GM10847 (cell line): ENCODE results near the gene PHF23.

ENCODE experiments used
- POLR2A ChIP-seq: IDR thresholded peaks from 2 replicates; pipeline ENCODE4 v1.6.1; 2011; ENCODE audit not compliant: insufficient read length; ENCODE audit errors: extremely low read depth

PHF23 gene

DNA sequence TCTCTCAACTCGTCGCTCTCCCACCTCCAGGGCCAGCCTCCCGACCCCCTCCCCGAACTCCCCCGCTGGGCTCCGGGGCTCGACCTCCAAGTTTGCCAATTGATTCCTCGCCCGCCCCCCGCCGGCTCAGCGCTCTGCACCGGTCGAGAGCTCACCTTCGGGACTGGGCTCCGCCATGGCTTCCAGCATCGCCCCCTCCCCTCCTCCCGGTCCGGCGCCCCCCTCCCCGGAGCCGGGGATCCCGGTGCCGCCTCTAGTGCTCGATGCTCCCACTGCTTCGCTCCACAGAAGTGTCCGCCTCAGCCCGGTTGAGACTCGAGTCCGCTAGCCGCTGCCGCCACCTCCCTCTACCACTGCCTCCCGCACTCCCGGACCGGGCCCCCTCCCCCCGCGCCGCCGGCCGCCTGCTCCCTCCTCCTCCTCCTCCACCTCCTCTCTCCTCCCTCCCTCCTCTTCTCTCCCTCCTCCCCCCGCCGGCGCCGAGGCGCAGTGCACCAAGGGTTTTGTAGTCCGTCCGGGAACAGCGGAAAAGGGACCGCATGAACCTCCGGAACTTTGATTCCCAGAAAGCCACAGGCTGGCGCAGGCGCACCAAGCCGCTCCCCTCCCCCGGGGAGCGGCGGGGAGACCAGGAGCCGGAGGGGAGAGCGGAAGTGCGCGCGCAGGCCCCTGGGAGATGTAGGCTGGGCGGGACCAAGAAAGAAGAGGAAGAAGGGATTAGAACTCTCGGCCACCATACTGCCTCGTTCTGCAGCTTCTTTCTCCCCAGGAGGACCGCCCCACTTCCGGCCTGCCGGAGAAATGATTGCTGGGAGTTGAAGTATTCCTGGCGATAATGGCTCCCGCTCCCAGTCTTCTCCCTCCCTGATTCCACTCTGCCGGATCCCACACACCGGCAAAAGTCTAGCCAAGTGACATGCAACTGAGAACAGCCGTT lies at the start of gene PHF23:
Gene PHF23 (minus strand): TSS at position 367 of the 937 bp plus-strand sequence. CDS start 178 bp downstream, at position 189.
- peak; percentile 22 for TF ChIP-seq POLR2A

- TF ChIP-seq POLR2A: no peak
These were observed 46.4 kb upstream of the PHF23 start for GRCh38 chr17:7285679-7286078.

DNA sequence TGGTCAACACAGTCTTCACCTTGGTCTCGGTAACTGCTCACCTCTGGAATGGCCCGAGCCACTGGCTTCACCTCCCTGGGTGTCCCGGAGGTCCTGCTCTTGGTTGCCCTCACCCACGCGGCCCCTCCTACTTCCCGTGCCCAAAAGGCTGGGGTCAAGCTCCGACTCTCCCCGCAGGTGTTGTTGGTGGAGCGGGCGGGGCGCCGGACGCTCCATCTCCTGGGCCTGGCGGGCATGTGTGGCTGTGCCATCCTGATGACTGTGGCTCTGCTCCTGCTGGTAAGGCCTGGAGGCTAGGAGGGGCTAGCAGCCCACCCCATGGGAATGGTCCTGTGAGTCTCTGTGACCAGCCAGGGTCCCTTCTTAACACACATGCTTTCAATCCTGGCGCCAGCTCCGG lies 45.7 kb upstream of the PHF23 start:
- no peak for TF ChIP-seq POLR2A

GRCh38 chr17:7283471-7284216 lies 44.4 kb upstream of the PHF23 start:
- no peak for TF ChIP-seq POLR2A

- no peak for TF ChIP-seq POLR2A
These were observed 43.6 kb upstream of the PHF23 start for GRCh38 chr17:7282752-7283321.

GRCh38 chr17:7281953-7282751 lies 42.9 kb upstream of the PHF23 start:
- no peak for TF ChIP-seq POLR2A

DNA sequence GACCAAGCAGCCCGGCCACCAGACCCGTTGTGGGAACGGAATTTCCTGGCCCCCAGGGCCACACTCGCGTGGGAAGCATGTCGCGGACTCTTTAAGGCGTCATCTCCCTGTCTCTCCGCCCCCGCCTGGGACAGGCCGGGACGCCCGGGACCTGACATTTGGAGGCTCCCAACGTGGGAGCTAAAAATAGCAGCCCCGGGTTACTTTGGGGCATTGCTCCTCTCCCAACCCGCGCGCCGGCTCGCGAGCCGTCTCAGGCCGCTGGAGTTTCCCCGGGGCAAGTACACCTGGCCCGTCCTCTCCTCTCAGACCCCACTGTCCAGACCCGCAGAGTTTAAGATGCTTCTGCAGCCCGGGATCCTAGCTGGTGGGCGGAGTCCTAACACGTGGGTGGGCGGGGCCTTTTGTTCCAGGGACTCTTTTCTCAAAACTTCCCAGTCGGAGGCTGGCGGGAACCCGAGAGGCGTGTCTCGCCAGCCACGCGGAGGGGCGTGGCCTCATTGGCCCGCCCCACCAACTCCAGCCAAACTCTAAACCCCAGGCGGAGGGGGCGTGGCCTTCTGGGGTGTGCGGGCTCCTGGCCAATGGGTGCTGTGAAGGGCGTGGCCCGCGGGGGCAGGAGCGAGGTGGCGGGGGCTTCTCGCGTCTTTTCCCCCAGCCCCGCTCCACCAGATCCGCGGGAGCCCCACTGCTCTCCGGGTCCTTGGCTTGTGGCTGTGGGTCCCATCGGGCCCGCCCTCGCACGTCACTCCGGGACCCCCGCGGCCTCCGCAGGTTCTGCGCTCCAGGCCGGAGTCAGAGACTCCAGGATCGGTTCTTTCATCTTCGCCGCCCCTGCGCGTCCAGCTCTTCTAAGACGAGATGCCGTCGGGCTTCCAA lies 42.1 kb upstream of the PHF23 start, which contains the start of gene SLC2A4:
Gene SLC2A4 (plus strand): TSS at position 645 of the 879 bp plus-strand sequence. CDS start 217 bp downstream, at position 862.
- TF ChIP-seq POLR2A: no peak

DNA sequence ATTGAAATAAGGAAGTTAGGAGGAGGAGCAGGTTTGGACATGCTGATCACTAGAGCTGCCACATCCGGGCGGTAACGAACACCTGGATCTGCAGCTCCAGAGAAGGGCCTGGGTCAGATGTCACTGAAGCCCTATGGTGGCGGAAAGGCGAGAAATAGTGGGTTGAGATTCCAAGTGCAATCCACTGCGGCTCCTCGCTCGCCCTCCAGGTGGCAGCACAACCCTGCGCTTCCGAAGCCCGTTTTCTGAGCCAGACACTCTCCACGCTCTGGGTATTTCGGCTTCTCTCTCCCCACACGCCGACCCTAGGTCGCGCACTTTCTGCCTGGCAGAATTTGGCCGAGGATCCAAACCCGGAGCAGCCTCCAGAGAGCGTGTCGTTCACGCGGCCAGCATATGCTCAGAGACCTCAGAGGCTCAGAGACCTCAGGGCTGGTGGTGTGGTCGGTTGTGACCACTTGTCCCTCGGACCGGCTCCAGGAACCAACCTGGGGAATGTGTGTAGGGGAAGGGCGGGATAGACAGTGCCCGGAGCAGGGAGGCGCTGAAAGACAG lies 41.3 kb upstream of the PHF23 start:
- no peak for TF ChIP-seq POLR2A

DNA sequence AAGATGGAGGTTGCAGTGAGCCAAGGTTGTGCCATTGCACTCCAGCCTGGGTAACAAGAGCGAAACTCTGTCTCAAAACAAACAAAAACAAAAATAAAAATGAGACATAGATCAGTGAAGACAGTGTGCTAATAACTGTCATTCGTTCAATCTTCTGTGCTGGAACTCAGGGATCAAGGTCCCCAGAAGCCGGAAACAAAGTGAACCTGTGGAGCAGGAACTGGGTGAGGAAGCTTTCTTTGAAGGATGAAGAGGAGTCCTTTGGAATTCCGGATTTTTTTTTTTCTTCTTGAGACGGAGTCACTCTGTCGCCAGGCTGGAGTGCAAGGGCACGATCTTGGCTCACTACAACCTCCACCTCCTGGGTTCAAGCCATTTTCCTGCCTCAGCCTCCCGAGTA lies 40.2 kb upstream of the PHF23 start:
- no peak for TF ChIP-seq POLR2A

- no peak for TF ChIP-seq POLR2A
These were observed 27.5 kb upstream of the PHF23 start for GRCh38 chr17:7266784-7267183.

- TF ChIP-seq POLR2A: no peak
These were observed 24.5 kb upstream of the PHF23 start for GRCh38 chr17:7263801-7264078.

DNA sequence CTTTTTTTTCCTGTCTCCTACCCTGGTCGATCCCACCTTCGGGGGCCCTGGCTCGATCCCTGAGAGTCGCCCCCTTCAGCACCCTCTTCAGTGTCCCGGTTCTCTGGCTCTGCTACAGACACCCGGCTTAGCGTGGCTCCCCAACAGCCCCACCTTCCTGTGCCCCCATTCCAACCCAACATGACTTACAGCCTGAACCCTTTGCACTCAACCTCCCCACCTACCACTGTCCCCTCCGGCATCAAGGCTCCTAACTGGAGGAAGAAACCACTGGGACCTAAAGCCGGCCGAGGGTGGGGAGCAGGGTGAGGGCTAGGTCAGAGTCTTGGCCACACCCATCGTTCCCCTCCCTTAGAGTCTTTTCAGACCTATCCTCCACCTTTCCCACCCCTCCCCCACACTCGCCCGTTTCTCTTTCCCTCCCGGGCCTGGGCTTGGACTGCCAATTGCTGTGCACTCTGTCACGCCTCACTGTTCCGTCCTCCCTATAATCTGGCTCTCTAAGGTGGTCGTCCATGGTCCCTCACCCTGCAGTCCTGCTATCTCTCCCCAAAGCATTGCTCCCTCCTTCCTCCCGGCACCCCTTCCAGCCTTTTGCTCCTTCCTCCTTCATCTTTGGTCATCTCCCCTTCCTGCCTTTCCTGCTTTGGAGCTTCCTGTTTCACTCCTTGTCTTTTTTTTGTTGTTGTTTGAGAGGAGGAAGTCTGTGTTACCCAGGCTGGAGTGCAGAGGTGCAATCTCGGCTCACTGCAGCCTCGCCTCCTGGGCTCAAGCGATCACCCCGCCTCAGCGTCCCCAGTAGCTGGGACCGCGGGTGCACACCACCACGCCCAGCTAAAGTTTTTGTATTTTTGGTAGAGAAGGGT lies 23.9 kb upstream of the PHF23 start:
- TF ChIP-seq POLR2A: no peak
